GM12878 (cell line): ENCODE results near the gene BET1. TPM values are rescaled to one million over a fixed set of nuclear protein-coding genes. Genes with fewer than 3 reads are reported as not detected.

ENCODE experiments used
- ATAC-seq: fragments of 200-7000 bp; cut with Tn5 transposase; 3 replicates; pipeline ENCODE4 v1.9.1; 2020; ENCODE audit warnings: mild to moderate bottlenecking, moderate library complexity
- BruUV-seq: library from RNA; stranded (reverse); fragments of 400-500 nt; replicated peaks from 2 replicates; lab custom pipeline; 2021; lab: Mats Ljungman, UMichigan
- CTCF ChIA-PET: fragments of 300-600 bp; sonication (Branson Sonifier 250); formaldehyde crosslinking; extraction: SDS; loops from one replicate; lab custom pipeline; 2021; ENCODE audit warnings: inconsistent platforms; lab: Yijun Ruan, JAX
- POLR2A ChIA-PET: fragments of 350-600 bp; formaldehyde crosslinking; extraction: SDS; loops from one replicate; lab custom pipeline; 2021; ENCODE audit warnings: inconsistent platforms; lab: Charles Lee
- RAD21 ChIA-PET: fragments of 300-600 bp; sonication (Branson Sonifier 250); formaldehyde crosslinking; loops from one replicate; lab custom pipeline; 2023; ENCODE audit warnings: antibody characterized with exemption; ENCODE audit not compliant: unreplicated experiment; lab: Charles Lee
- SMC1A ChIA-PET: fragments of 300-600 bp; sonication (Branson Sonifier 250); formaldehyde crosslinking; loops from one replicate; lab custom pipeline; 2023; ENCODE audit not compliant: unreplicated experiment, uncharacterized antibody; lab: Charles Lee
- DNase-seq: peaks from one replicate; pipeline ENCODE4 v3.0.0-alpha.2; 2011; ENCODE audit warnings: low read depth, low spot score
- FAIRE-seq: peaks from 3 replicates; lab custom pipeline; 2011; peaks lifted over from hg19 to GRCh38; lab: Jason Lieb, UNC
- H2AFZ ChIP-seq: 2 replicates; pipeline ENCODE4 v1.6.0; 2011; ENCODE audit warnings: low read depth, low read length, control low read depth; ENCODE audit not compliant: control insufficient read depth
- H3K27ac ChIP-seq: 2 replicates; pipeline ENCODE4 v1.5.1; 2011; ENCODE audit warnings: control low read depth; ENCODE audit not compliant: control insufficient read depth, insufficient read depth
- H3K27me3 ChIP-seq, 2 experiments: replicated peaks in 1 of 2; 2 replicates each; pipeline versions ENCODE4 v1.6.0 to v1.6.1; 2011; ENCODE audit warnings: low read length in 1 of 2; ENCODE audit not compliant: control insufficient read depth in 2 of 2, insufficient read depth in 2 of 2
- H3K36me3 ChIP-seq, 2 experiments: 2 replicates each; pipeline ENCODE4 v1.5.1; 2011; ENCODE audit warnings: low read length in 1 of 2; ENCODE audit not compliant: control insufficient read depth in 2 of 2, insufficient read depth in 2 of 2
- H3K4me1 ChIP-seq: 2 replicates; pipeline ENCODE4 v1.6.1; 2011; ENCODE audit warnings: mild to moderate bottlenecking, low read length, moderate library complexity, mixed read lengths; ENCODE audit not compliant: control insufficient read depth, insufficient read depth
- H3K4me2 ChIP-seq: 2 replicates; pipeline ENCODE4 v1.6.0; 2011; ENCODE audit warnings: control low read depth; ENCODE audit not compliant: control insufficient read depth, insufficient read depth
- H3K4me3 ChIP-seq: fragments of 200-600 bp; sonication (generic); 2 replicates; pipeline ENCODE4 v1.5.1; 2016
- H3K79me2 ChIP-seq: 2 replicates; pipeline ENCODE4 v1.6.0; 2011; ENCODE audit warnings: low read length; ENCODE audit not compliant: control insufficient read depth, insufficient read depth
- H3K9ac ChIP-seq: 2 replicates; pipeline ENCODE4 v1.8.0; 2011; ENCODE audit warnings: low read length, control low read depth, mixed read lengths; ENCODE audit not compliant: control insufficient read depth, insufficient read depth
- H3K9me3 ChIP-seq: replicated peaks from 3 replicates; pipeline ENCODE4 v1.5.1; 2011; ENCODE audit warnings: mild to moderate bottlenecking, low read length; ENCODE audit not compliant: control insufficient read depth, insufficient read depth
- H4K20me1 ChIP-seq: 2 replicates; pipeline ENCODE4 v1.6.0; 2011; ENCODE audit not compliant: control insufficient read depth, insufficient read depth
- BMI1 ChIP-seq: fragments of 450-650 bp; IDR thresholded peaks from 2 replicates; pipeline ENCODE4 v1.6.1; 2016; ENCODE audit warnings: mild to moderate bottlenecking, moderate library complexity, borderline replicate concordance
- CHD1 ChIP-seq: IDR thresholded peaks from 2 replicates; pipeline ENCODE4 v1.6.1; 2012; ENCODE audit warnings: low read depth, low read length, improper control_type of control experiment
- CHD4 ChIP-seq: fragments of 200-600 bp; sonication (generic); IDR thresholded peaks from 2 replicates; pipeline ENCODE4 v1.6.1; 2016; ENCODE audit warnings: mild to moderate bottlenecking
- DPF2 ChIP-seq: fragments of 450-650 bp; IDR thresholded peaks from 2 replicates; pipeline ENCODE4 v1.6.1; 2017; ENCODE audit warnings: mild to moderate bottlenecking
- E2F4 ChIP-seq: IDR thresholded peaks from 2 replicates; pipeline ENCODE4 v1.6.1; 2012; ENCODE audit warnings: low read depth, low read length, improper control_type of control experiment
- FOXM1 ChIP-seq: IDR thresholded peaks from 2 replicates; pipeline ENCODE4 v1.6.1; 2012; ENCODE audit warnings: low read depth, mild to moderate bottlenecking, inconsistent platforms, low read length, moderate library complexity
- IKZF1 ChIP-seq: fragments of 450-650 bp; conservative IDR thresholded peaks from 2 replicates; pipeline ENCODE4 v1.6.1; 2017; ENCODE audit warnings: antibody characterized with exemption, mild to moderate bottlenecking
- KAT2A ChIP-seq: conservative IDR thresholded peaks from 2 replicates; pipeline ENCODE4 v1.6.1; 2011; ENCODE audit warnings: low read depth, low read length; ENCODE audit not compliant: control insufficient read depth
- KDM1A ChIP-seq: fragments of 200-600 bp; sonication (generic); IDR thresholded peaks from 2 replicates; pipeline ENCODE4 v1.6.1; 2016; ENCODE audit warnings: borderline replicate concordance
- MTA2 ChIP-seq: fragments of 450-650 bp; IDR thresholded peaks from 2 replicates; pipeline ENCODE4 v1.6.1; 2016; ENCODE audit warnings: low read depth, mild to moderate bottlenecking, moderate library complexity
- NR2C2 ChIP-seq: IDR thresholded peaks from 2 replicates; pipeline ENCODE4 v1.6.1; 2011; ENCODE audit warnings: borderline replicate concordance, low read depth; ENCODE audit not compliant: control insufficient read depth, insufficient read length
- SIN3A ChIP-seq: IDR thresholded peaks from 2 replicates; pipeline ENCODE4 v1.6.1; 2012; ENCODE audit warnings: low read depth, low read length, improper control_type of control experiment
- SMARCA5 ChIP-seq: fragments of 450-650 bp; IDR thresholded peaks from 2 replicates; pipeline ENCODE4 v1.6.1; 2017; ENCODE audit warnings: mild to moderate bottlenecking
- SMC3 ChIP-seq: IDR thresholded peaks from 2 replicates; pipeline ENCODE4 v1.6.1; 2011; ENCODE audit warnings: low read length, improper control_type of control experiment, borderline replicate concordance
- ZNF217 ChIP-seq: fragments of 450-650 bp; IDR thresholded peaks from 2 replicates; pipeline ENCODE4 v1.6.1; 2017; ENCODE audit warnings: antibody characterized with exemption, mild to moderate bottlenecking
- ZZZ3 ChIP-seq: IDR thresholded peaks from 2 replicates; pipeline ENCODE4 v1.6.1; 2011; ENCODE audit warnings: low read depth; ENCODE audit not compliant: control insufficient read depth, insufficient read length
- WGBS: methylation state at CpG from one replicate; pipeline ENCODE4 v1.1.6; 2016; ENCODE audit warnings: low lambda C conversion rate; ENCODE audit not compliant: insufficient replicate concordance, insufficient coverage; ENCODE audit errors: missing lambda C conversion rate; 5-methylcytosine and 5-hydroxymethylcytosine counted together
- in situ Hi-C: fragments of 300-500 bp; cut with MboI; formaldehyde crosslinking; loops from 9 replicates; pipeline ENCODE4 v1.14.3; 2018; ENCODE audit warnings: mixed read lengths
- intact Hi-C: fragments of 100-400 bp; cut with micrococcal nuclease; formaldehyde crosslinking; loops from one replicate; pipeline ENCODE4 v1.14.2; 2022; ENCODE audit not compliant: unreplicated experiment
- polyA plus RNA-seq, 11 experiments: library from polyadenylated mRNA; depleted of rRNA in 4 of 11; unstranded in 6 of 11; stranded (reverse) in 5 of 11; fragments of >200 nt; fragmentation: Nextera tagmentation in 4 of 11; fragmentation: Illumina TruSeq in 1 of 11; extraction: Ambion mirVana in 4 of 11; extraction: Trizol in 1 of 11; gene quantifications; 1 replicate in 1 of 11; 2 replicates in 10 of 11; pipeline versions ENCODE4 v1.2.1 to v1.2.3, GENCODE V29; 2011 to 2016; ENCODE audit warnings: inconsistent platforms in 2 of 11, missing spikeins in 2 of 11, low read depth in 1 of 11
- total RNA-seq, 4 experiments: library from RNA; depleted of rRNA in 3 of 4; stranded (reverse); fragments of >200 nt in 3 of 4; fragmentation: Illumina TruSeq in 1 of 4; extraction: Trizol in 1 of 4; gene quantifications; 2 replicates each; pipeline versions ENCODE4 v1.2.1 to v1.2.3, GENCODE V29; 2013 to 2021
- TF ChIP-seq, protein P1 (sequence below): IDR thresholded peaks from 2 replicates; pipeline ENCODE4 v1.6.1; 2012; ENCODE audit warnings: low read depth, low read length, improper control_type of control experiment

Gene BET1
- total and polyA plus RNA-seq, 10 of the 15 experiments (the other 5 are each of a cell fraction or from before 2014, with no cell fraction given) = 12.5 to 99.5 (median 28.4) TPM

GRCh38 chr7:93997868-93998267, 6.3 kb downstream of the BET1 start:
- Histone ChIP-seq H3K4me2 (no peak overlapping the region), H2AFZ (no peak overlapping the region), H3K9ac (no peak overlapping the region), H3K36me3 (0 out of 4 replicates have a peak, but pooled peaks cover 0 to 2% of the 10 kb centered on the region in 2 experiments), H4K20me1 (no peaks in the 10 kb centered on the region), H3K27ac (no peak overlapping the region), H3K27me3 (no peaks in the 10 kb centered on the region), H3K4me3 (no peak overlapping the region), H3K4me1 (peaks cover 4% of the 10 kb centered on the region; the same call in 1 of the 2 replicates), H3K9me3 (no peaks in the 10 kb centered on the region), H3K79me2 (peaks cover 17% of the 10 kb centered on the region)
- WGBS = 94% methylated on average over 3 of the region's 3 CpGs
- CTCF ChIA-PET = interaction anchor here (1.3 to 1.5 kb wide), 3 partner anchors 77 to 95 kb away, joined by 3 to 5 read pairs (median 4); no protein-coding TSS in a partner anchor
- intact Hi-C loops (no loop called here), in situ Hi-C loops (no loop called here)
- DNase-seq (no peak), FAIRE-seq (no peak), ATAC-seq (no peak)
- RAD21 ChIA-PET = interaction anchor here (1.3 to 1.6 kb wide), 2 partner anchors 63 to 89 kb away, joined by 3 to 5 read pairs; no protein-coding TSS in a partner anchor
- POLR2A ChIA-PET = no interaction called here
- no TSS peak for BruUV-seq
- SMC1A ChIA-PET = interaction anchor here (1.3 to 1.6 kb wide), 4 partner anchors 13 to 90 kb away, joined by 3 to 5 read pairs (median 4); no protein-coding TSS in a partner anchor
- no peak for TF ChIP-seq ZZZ3
- TF ChIP-seq IKZF1 = no peak
- no peak for TF ChIP-seq FOXM1
- no peak for TF ChIP-seq CHD1
- TF ChIP-seq ZNF217 = no peak

DNA sequence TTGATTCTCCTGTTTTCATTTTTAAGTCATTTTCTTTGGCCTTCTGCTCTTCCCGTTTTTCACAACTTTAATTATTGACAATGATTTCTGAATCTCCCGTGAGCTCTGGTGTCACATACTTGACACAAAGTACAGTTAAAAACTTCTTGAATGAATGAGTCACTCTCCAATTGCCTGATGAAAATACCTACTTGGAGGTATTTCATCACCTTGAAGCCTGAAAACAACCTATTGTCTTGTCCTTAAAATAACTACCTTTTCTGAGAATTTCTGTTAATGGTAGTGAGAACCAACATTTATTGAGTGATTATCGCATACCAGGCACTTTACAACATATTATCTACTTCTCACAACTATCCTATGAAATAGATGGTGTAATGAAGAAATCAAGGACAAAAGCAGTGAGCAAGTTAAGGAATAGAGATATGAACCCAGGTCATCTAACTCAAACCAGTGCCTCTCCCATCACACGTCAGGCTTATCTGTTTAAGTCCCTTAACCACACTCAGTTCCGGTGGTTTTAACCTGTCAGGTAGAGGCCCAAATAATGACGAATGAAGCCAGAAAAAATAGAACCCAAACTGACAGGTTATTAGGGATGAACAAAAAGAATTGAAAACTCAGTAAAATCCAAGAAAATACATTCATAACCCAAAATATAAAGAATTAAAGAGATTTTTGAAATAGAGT, 11.6 kb downstream of the BET1 start:
- ChIA-PET SMC1A (interaction anchor here (0.7 to 1.0 kb wide), 3 partner anchors 9 to 40 kb away, joined by 3 read pairs; no protein-coding TSS in a partner anchor), CTCF (interaction anchor here (0.8 kb wide), 1 partner anchor 101 kb away, joined by 3 read pairs; no protein-coding TSS in a partner anchor), RAD21 (interaction anchor here (1.0 kb wide), 1 partner anchor 95 kb away, joined by 6 read pairs; no protein-coding TSS in a partner anchor), POLR2A (interaction anchor here (0.6 kb wide), 1 partner anchor 10 kb away, joined by 3 read pairs; no protein-coding TSS in a partner anchor)
- 68% methylated on average over 6 of the region's 6 CpGs for WGBS
- in situ Hi-C loops = no loop called here
- Histone ChIP-seq H3K36me3 (peaks cover 0 to 2% of the 10 kb centered on the region in 2 experiments; a peak in 1 of 4 replicates), H3K4me2 (no peak overlapping the region), H3K27me3 (no peaks in the 10 kb centered on the region), H3K4me3 (no peak overlapping the region), H3K27ac (no peak overlapping the region), H2AFZ (no peak overlapping the region), H4K20me1 (no peaks in the 10 kb centered on the region), H3K9me3 (no peaks in the 10 kb centered on the region), H3K4me1 (no peaks in the 10 kb centered on the region), H3K9ac (no peak overlapping the region), H3K79me2 (no peaks in the 10 kb centered on the region)
- FAIRE-seq = no peak
- intact Hi-C loops = no loop called here
- no peak for DNase-seq
- no TSS peak for BruUV-seq
- peak; percentile 91 for ATAC-seq
- TF ChIP-seq BMI1 = no peak
- peak; percentile 79; the same call in 1 of the 2 replicates for TF ChIP-seq MTA2
- TF ChIP-seq CHD4 = no peak
- TF ChIP-seq KDM1A = no peak
- no peak for TF ChIP-seq SMC3
- TF ChIP-seq SMARCA5 = no peak
- TF ChIP-seq SIN3A = no peak
- TF ChIP-seq DPF2 = peak; percentile 74; the same call in 1 of the 2 replicates
- peak; percentile 62 for TF ChIP-seq IKZF1
- TF ChIP-seq, protein P1, sequence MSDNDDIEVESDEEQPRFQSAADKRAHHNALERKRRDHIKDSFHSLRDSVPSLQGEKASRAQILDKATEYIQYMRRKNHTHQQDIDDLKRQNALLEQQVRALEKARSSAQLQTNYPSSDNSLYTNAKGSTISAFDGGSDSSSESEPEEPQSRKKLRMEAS = no peak
- TF ChIP-seq NR2C2 = no peak
- no peak for TF ChIP-seq KAT2A
- no peak for TF ChIP-seq E2F4
